ENCODE measurements around the gene RAPGEF3.

- no peak for TF ChIP-seq CTCF (IDR thresholded peaks at IDR 0.05)
- no peak for TF ChIP-seq EZH2 (IDR thresholded peaks at IDR 0.05; ENCODE audit: borderline replicate concordance, insufficient read depth, low read depth, low read length, poor library complexity, severe bottlenecking)
These were observed 54.0 kb downstream of the RAPGEF3 start for GRCh38 chr12:47704719-47705118.
